ENCODE measurements around the gene SNRPA1. TPM values are rescaled to one million over a fixed set of nuclear protein-coding genes. Genes with fewer than 3 reads are reported as not detected.
A peak's percentile ranks its signal among the peaks of the same experiment; 100 is the strongest.
"Not testable (repeated sequence)": the region's sequence is repeated elsewhere in the genome, so short reads cannot be mapped to it uniquely, and the experiment has no call there.

The SNRPA1 gene
- total RNA-seq = 10 to 100 TPM; 25.6 to 47.7 (median 29.3) TPM

- ATAC-seq (ENCODE audit: low FRiP score) = peak; percentile 96
- peak; percentile 96 for DNase-seq (ENCODE audit: low spot score)
- no peak for TF ChIP-seq CTCF (IDR thresholded peaks at IDR 0.05)
Measured at GRCh38 chr15:101294731-101295606, at the start of gene SNRPA1. Gene SNRPA1 (minus strand): TSS chr15:101295248. CDS start chr15:101295178, 70 bp downstream.

GRCh38 chr15:101342056-101342455 is 47.0 kb upstream of the SNRPA1 start:
- TF ChIP-seq CTCF (IDR thresholded peaks at IDR 0.05) = no peak
- DNase-seq (ENCODE audit: low spot score) = no peak
- ATAC-seq (ENCODE audit: low FRiP score) = no peak

- ATAC-seq (ENCODE audit: low FRiP score) (no peak), DNase-seq (ENCODE audit: low spot score) (no peak)
- TF ChIP-seq CTCF (IDR thresholded peaks at IDR 0.05) = no peak
Measured at GRCh38 chr15:101338502-101339057, 43.5 kb upstream of the SNRPA1 start.

- ATAC-seq (ENCODE audit: low FRiP score) (no peak), DNase-seq (ENCODE audit: low spot score) (no peak)
- no peak for TF ChIP-seq CTCF (IDR thresholded peaks at IDR 0.05)
Measured at GRCh38 chr15:101337976-101338375, 42.9 kb upstream of the SNRPA1 start.

GRCh38 chr15:101333907-101334789 is 39.1 kb upstream of the SNRPA1 start:
- not testable (repeated sequence) for ATAC-seq (ENCODE audit: low FRiP score); DNase-seq (ENCODE audit: low spot score)

DNA sequence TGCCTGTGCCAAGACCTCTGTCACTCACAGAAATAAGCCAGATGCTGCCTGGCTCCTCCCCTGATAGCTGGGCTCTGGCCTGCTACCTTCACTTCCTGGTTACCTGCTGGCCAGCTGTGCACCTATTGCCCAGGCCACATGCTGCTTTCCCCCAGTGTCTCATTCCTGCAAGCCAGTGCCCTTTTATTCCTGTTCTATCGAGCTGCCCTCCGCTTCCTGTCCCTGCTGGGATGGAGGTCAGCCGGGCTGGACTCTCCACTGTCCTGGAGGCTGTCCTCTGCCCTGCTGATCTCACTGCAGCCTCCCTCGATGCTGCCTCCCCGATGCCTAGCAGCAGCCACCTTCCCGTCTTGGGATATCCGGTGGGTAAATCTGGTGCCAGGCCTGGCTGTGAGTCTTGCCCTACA is 37.0 kb upstream of the SNRPA1 start:
- DNase-seq (ENCODE audit: low spot score) (no peak), ATAC-seq (ENCODE audit: low FRiP score) (no peak)
- TF ChIP-seq CTCF (IDR thresholded peaks at IDR 0.05) = no peak

DNA sequence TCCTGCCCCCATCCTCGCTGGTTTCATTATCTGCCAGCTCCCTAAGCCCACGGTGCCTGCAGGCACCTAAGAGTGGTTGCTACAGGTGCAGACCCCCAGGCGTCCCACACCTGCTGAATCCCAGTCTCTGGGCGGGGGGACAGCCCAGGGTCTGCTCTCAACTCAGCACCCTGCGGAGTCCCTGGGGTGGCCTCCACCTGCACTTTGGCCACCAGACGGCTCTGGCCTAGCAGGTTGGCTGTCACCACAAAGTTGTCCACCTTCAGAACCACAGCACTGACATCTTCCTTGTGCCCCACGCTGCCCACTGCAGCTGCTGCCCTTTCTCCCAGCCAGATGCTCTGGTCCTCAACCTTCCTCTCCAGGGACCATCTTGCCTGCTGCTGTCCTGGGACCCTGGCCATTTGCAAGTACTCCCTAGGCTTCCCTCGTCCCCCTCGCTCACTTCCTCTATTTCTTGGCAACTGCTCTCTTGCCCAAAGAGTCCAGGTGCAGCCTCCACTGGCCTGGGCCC is 34.9 kb upstream of the SNRPA1 start:
- ATAC-seq (ENCODE audit: low FRiP score) (no peak), DNase-seq (ENCODE audit: low spot score) (no peak)
- no peak for TF ChIP-seq CTCF (IDR thresholded peaks at IDR 0.05)

All from omental fat pad (tissue), 4 donors.